C1 segment of cervical spinal cord (tissue), 14 donors: ENCODE data around the gene MTHFR.

Experiments used
- DNase-seq, 14 donors: peaks; one replicate each; lab custom pipeline; 2025; lab: John Stamatoyannopoulos, UW

The MTHFR gene

GRCh38 chr1:11799099-11799498 lies 6.7 kb downstream of the MTHFR start:
- no peak for DNase-seq

GRCh38 chr1:11797525-11798216 lies 8.1 kb downstream of the MTHFR start:
- no peak for DNase-seq

GRCh38 chr1:11796036-11796828 lies 9.5 kb downstream of the MTHFR start:
- DNase-seq = no peak

DNA sequence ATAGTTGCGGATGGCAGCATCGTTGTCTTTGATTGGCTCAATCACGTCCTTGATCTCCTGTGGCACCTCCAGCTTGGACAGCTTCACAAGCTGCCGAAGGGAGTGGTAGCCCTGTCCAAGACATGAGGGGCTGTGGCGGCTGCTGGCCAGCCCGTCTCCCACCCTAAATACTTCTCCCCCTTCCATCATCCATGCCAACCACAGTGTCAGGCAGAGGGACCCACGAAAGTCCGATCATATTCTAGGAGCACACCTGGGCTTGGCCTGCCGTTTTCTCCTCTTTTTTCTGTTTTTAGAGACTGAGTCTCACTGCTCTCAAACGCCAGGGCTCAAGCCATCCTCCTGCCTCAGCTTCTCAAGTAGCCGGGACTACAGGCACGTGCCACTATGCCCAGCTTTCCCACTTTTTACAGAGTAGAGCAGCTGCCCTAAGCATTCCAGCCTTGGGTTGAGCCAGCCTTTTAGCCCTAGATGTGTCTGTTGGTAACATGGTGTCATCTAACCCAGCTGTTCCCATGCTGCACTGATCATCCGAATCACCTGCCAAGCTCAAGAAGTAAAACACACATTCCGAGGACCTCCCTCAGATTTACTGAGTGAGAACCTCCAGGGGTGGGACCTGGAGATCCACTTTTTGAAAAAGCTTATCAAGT lies 10.4 kb downstream of the MTHFR start:
- DNase-seq = no peak

DNA sequence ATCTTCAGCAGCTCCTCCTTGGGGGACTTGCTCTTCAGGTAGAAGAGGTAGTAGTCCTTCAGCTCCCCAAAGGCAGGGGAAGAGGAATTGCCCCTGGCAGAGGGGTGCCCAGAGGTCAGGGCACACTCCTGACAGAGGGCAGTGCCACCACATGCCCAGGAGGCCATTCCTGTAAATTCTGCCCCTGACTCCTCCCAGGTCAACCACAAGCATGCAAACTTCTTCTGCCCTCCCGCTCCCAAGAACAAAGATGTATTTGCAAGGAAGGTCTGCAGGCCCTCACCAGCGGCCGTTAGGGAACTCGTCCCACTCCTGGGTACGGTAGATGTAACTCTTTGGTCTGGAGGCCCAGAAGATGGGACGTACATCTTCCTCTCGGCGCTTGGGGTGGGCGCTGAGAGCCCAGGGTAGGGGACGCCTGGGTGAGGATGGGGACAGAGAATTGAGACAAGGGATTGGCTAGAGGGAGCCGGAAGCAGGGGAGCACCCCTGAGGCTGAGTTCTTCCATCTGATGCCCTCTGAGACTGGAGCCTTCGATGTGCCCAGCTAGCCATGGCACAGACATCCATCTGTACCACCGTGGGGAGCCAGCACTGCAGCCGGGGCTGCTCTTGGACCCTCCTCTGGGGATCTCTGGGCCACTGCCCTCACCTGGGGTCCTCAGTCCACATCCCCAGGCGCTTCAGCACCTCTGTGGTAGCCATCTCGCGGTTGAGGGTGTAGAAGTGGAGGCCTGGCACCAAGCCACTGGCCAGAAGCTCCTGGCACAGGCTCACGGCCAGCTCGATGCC lies 11.1 kb downstream of the MTHFR start:
- DNase-seq = peak in 1 of 14 donors; percentile 4

DNA sequence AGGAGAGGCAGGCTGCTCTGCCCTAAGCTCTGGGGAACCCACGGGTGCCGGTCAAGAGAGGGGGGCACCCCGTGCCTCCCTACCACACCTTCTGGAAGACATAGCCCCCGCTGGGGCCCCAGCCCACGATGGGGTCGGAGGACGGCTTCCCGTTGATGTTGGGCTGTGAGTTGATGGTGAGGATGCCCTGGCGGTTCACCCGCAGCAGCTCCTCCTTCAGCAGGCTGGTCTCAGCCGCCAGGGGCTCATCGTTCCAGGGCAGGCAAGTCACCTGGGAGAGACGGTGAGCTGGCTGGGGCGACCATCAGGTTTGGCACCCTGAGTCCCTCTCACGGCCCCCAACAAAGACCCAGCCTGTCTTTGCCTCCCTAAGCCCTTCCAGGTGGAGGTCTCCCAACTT lies 11.9 kb downstream of the MTHFR start:
- no peak for DNase-seq

- DNase-seq = peak in 1 of 14 donors; percentile 17
Measured at GRCh38 chr1:11792106-11792505, 13.7 kb downstream of the MTHFR start.

GRCh38 chr1:11790880-11791715 lies 14.7 kb downstream of the MTHFR start:
- DNase-seq = peak in 12 of 14 donors; percentile 9 to 83 (median 66)

DNA sequence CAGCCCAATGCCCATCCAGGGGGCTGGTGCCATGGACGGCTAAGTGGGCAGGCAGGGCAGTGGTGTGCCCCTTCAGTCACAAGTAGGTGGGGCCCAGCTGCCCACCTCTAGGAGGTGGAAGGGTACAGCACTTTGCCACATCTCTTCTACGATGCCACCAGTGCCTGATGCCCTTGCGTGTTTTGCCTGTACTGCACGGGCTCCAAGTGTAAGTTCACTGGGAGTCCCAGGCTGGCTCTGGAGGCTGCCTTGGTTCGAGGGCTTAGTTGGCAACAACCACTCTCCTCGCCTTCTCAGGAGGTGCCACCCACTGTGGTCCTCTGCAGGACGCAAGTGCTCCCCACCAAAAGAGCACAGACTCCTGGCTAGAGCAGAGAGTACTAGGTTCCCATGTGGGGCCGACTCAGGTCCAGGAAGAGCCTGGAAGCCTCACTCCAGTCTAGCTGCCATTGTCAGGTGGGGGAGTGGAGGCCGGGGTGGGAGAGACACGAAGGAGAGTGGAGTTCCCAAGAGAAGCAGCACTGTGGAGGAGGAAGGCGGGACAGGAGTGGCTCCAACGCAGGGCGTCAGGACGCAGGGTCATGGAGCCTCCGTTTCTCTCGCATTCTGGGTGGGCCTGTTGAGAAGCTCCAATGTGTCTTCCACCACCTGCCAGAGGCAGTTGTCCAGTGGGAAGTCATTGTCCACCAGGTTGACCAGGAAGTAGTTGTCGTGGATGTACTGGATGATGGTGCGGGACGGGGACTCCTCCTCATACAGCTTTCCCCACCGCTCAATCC lies 15.5 kb downstream of the MTHFR start:
- no peak for DNase-seq

- no peak for DNase-seq
Measured at GRCh38 chr1:11789126-11790067, 16.4 kb downstream of the MTHFR start.

DNA sequence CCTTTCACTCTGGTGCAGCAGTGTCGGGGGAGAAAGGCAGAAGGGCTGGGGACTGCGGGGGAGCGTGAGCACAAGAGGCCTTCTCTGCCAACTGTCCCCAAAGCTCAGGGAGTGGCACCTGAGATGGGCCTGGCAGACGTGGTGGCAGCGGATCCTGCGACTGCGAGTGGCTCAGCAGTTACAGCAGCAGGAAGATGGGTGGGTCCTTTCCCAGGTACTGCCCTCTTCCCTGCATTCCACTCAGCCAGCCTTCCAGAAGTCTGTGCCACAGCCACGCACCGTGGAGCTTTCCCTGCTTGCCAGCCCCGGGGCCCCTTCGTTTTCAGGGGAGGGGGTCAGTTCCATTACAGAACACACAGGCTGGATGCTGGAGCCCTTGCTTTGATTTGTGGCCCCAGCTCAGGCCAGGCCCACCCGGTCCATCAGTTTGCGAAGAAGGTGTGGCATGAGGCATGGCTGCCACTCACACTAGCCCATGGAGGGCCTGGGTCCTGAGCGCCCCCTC lies 17.2 kb downstream of the MTHFR start:
- DNase-seq = peak in 1 of 14 donors; percentile 23

- no peak for DNase-seq
Measured at GRCh38 chr1:11787804-11788436, 17.8 kb downstream of the MTHFR start.

GRCh38 chr1:11787251-11787803 lies 18.4 kb downstream of the MTHFR start:
- DNase-seq = peak in 1 of 14 donors; percentile 16

DNA sequence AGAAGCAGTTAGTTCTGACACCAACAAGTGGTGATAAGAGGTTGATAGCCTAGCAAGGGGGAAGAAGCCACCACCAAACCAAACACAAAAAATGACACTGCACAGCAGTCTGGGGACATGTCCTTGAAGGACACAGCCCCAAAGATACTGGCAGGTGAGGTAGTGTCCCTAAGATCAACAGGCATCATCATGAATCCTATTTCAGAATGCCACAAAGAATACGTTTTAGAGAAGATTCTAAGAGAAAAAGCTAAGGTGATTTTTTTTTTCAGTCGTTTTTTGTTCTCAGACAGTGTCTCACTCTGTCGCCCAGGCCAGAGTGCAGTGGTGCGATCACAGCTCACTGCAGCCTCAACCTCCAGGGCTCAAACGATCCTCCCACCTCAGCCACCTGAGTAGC lies 19.6 kb downstream of the MTHFR start:
- DNase-seq = no peak

GRCh38 chr1:11784993-11785769 lies 20.6 kb downstream of the MTHFR start:
- peak in 11 of 14 donors; percentile 18 to 62 (median 28) for DNase-seq

DNA sequence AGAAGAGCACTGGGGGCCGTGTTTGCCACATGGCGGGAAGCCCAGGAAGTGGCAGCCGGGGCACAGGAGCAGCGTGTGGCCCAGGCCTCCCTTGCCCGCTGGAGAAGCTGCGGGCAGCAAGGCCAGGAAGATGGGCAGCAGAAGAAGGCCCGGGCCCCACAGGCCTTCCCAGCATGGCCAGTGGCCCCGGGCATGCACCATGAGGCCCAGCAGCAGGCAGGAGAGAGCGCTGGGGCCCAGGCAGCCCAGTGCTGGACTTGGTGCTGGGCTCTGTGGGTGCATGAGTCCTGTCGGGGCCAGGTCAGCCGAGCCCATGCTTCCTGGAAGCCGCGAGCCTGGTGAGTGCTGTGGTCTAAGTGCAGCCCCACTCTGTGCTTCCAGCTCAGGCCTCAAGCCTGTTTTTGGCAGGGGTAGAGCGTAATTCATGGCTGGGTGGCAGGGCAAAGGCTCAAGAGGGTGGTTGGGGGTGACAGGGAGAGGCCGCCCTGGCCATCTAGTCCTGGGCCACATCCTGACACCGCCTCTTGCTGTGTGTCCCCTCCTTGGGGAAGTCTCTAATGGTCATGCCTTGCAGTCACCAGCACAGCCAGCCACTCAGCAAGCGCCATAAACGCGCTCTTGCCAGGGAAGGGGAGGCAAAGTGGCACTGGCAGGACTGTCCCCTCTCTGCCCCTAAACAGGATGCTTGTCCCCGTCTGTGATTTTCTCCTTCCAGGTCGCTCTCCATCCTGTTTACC lies 21.3 kb downstream of the MTHFR start:
- peak in 1 of 14 donors; percentile 29 for DNase-seq
